H1 (cell line): Measurements from ENCODE around the gene PKD1L1. TPM values are rescaled to one million over a fixed set of nuclear protein-coding genes. Genes with fewer than 3 reads are reported as not detected.

Experiments used
- CTCF ChIA-PET: fragments of 300-600 bp; sonication (Branson Sonifier 250); formaldehyde crosslinking; loops from one replicate; lab custom pipeline; 2021; ENCODE audit not compliant: partially characterized antibody; lab: Charles Lee
- POLR2A ChIA-PET: fragments of 300-600 bp; sonication (Branson Sonifier 250); formaldehyde crosslinking; loops from one replicate; lab custom pipeline; 2021; ENCODE audit warnings: inconsistent platforms; ENCODE audit not compliant: partially characterized antibody; lab: Charles Lee
- DNase-seq, 2 experiments: peaks; one replicate each; pipeline versions ENCODE4 v3.0.0 to v3.0.0-alpha.2; 2010 to 2022; ENCODE audit warnings: low spot score in 2 of 2, low read depth in 1 of 2, mixed read lengths in 1 of 2
- FAIRE-seq: peaks from 2 replicates; lab custom pipeline; 2011; peaks lifted over from hg19 to GRCh38; lab: Jason Lieb, UNC
- H2AFZ ChIP-seq: 2 replicates; pipeline ENCODE4 v1.8.1; 2012; ENCODE audit warnings: low read length, inconsistent platforms
- H2AK5ac ChIP-seq: 2 replicates; pipeline ENCODE4 v1.6.1; 2013; ENCODE audit warnings: low read depth, low read length
- H2BK120ac ChIP-seq: replicated peaks from 2 replicates; pipeline ENCODE3; 2013; ENCODE audit warnings: low read depth, low read length, inconsistent platforms
- H2BK12ac ChIP-seq: 2 replicates; pipeline ENCODE4 v1.6.1; 2013; ENCODE audit warnings: low read depth, low read length
- H2BK15ac ChIP-seq: 2 replicates; pipeline ENCODE4 v1.6.1; 2013; ENCODE audit warnings: low read length
- H2BK20ac ChIP-seq: 2 replicates; pipeline ENCODE4 v1.6.1; 2013; ENCODE audit warnings: low read length
- H2BK5ac ChIP-seq: 2 replicates; pipeline ENCODE4 v1.6.1; 2013; ENCODE audit warnings: low read depth, low read length
- H3K14ac ChIP-seq: 2 replicates; pipeline ENCODE4 v1.6.1; 2013; ENCODE audit warnings: inconsistent platforms; ENCODE audit not compliant: insufficient read length
- H3K18ac ChIP-seq: 2 replicates; pipeline ENCODE4 v1.6.1; 2013; ENCODE audit warnings: low read length; ENCODE audit errors: extremely low read depth
- H3K23ac ChIP-seq: 2 replicates; pipeline ENCODE4 v1.6.1; 2013; ENCODE audit warnings: inconsistent platforms; ENCODE audit not compliant: insufficient read length
- H3K23me2 ChIP-seq: 2 replicates; pipeline ENCODE4 v1.6.1; 2013; ENCODE audit warnings: low read depth, low read length
- H3K27ac ChIP-seq: 2 replicates; pipeline ENCODE4 v1.6.1; 2011; ENCODE audit warnings: low read depth, low read length, inconsistent platforms
- H3K27me3 ChIP-seq, 4 experiments: replicated peaks in 1 of 4; 1 replicate in 1 of 4; 2 replicates in 3 of 4; pipeline versions ENCODE4 v1.6.1 to v1.8.1; 2011 to 2013; ENCODE audit warnings: low read length in 3 of 4, mild to moderate bottlenecking in 3 of 4, inconsistent platforms in 2 of 4, mixed read lengths in 2 of 4, moderate library complexity in 1 of 4; ENCODE audit not compliant: control insufficient read depth in 3 of 4, insufficient read depth in 3 of 4; ENCODE audit errors: extremely low read depth in 1 of 4
- H3K36me3 ChIP-seq, 4 experiments: 2 replicates each; pipeline versions ENCODE4 v1.6.1 to v1.8.1; 2011 to 2013; ENCODE audit warnings: mild to moderate bottlenecking in 4 of 4, low read length in 3 of 4, moderate library complexity in 2 of 4, control low read depth in 1 of 4, inconsistent platforms in 1 of 4; ENCODE audit not compliant: insufficient read depth in 4 of 4, control insufficient read depth in 2 of 4
- H3K4ac ChIP-seq: replicated peaks from 2 replicates; pipeline ENCODE3; 2013; ENCODE audit warnings: low read length, low read depth, mixed read lengths, inconsistent platforms; ENCODE audit not compliant: insufficient read length
- H3K4me1 ChIP-seq, 4 experiments: replicated peaks in 1 of 4; 1 replicate in 1 of 4; 2 replicates in 3 of 4; pipeline versions ENCODE4 v1.6.1 to v1.8.1; 2011 to 2013; ENCODE audit warnings: low read length in 3 of 4, inconsistent platforms in 2 of 4, mixed read lengths in 1 of 4; ENCODE audit not compliant: insufficient read depth in 4 of 4, control insufficient read depth in 3 of 4
- H3K4me2 ChIP-seq, 2 experiments: 2 replicates each; pipeline versions ENCODE4 v1.6.1 to v1.8.1; 2011 to 2013; ENCODE audit warnings: low read depth in 2 of 2, low read length in 2 of 2, control low read depth in 1 of 2, inconsistent platforms in 1 of 2, mild to moderate bottlenecking in 1 of 2; ENCODE audit not compliant: insufficient read depth in 1 of 2
- H3K4me3 ChIP-seq, 4 experiments: fragments of 200-600, 300-600 bp in 1 of 4; sonication (generic), shearing (Covaris generic), sonication (Bioruptor Twin) in 1 of 4; 2 replicates each; pipeline versions ENCODE4 v1.5.1 to v1.8.1; 2011 to 2016; ENCODE audit warnings: low read length in 4 of 4, low read depth in 3 of 4, control low read depth in 2 of 4, inconsistent platforms in 2 of 4, mild to moderate bottlenecking in 2 of 4, mixed read lengths in 1 of 4, moderate library complexity in 1 of 4; ENCODE audit not compliant: insufficient read depth in 2 of 4; ENCODE audit errors: extremely low read depth in 1 of 4
- H3K56ac ChIP-seq: replicated peaks from 2 replicates; pipeline ENCODE3; 2013; ENCODE audit warnings: low read depth, mild to moderate bottlenecking, mixed read lengths, low read length, inconsistent platforms; ENCODE audit not compliant: insufficient read length
- H3K79me1 ChIP-seq: 2 replicates; pipeline ENCODE4 v1.6.1; 2013; ENCODE audit warnings: low read depth, low read length, control low read depth
- H3K79me2 ChIP-seq, 2 experiments: 2 replicates each; pipeline versions ENCODE4 v1.6.1 to v1.8.1; 2012 to 2013; ENCODE audit warnings: low read length in 2 of 2, mild to moderate bottlenecking in 2 of 2, inconsistent platforms in 1 of 2; ENCODE audit not compliant: insufficient read depth in 2 of 2, control insufficient read depth in 1 of 2
- H3K9ac ChIP-seq, 4 experiments: replicated peaks in 1 of 4; 1 replicate in 1 of 4; 2 replicates in 3 of 4; pipeline versions ENCODE4 v1.6.1 to v1.8.1; 2011 to 2013; ENCODE audit warnings: low read depth in 3 of 4, low read length in 3 of 4, control low read depth in 2 of 4, mild to moderate bottlenecking in 2 of 4, moderate library complexity in 2 of 4, inconsistent platforms in 1 of 4; ENCODE audit errors: extremely low read depth in 1 of 4
- H3K9me3 ChIP-seq, 2 experiments: 2 replicates each; pipeline versions ENCODE4 v1.6.1 to v1.8.1; 2012 to 2013; ENCODE audit warnings: mild to moderate bottlenecking in 2 of 2, moderate library complexity in 2 of 2, control low read depth in 1 of 2, inconsistent platforms in 1 of 2, low read depth in 1 of 2, low read length in 1 of 2, mixed read lengths in 1 of 2; ENCODE audit not compliant: insufficient read depth in 2 of 2
- H4K20me1 ChIP-seq, 2 experiments: replicated peaks in 1 of 2; 2 replicates each; pipeline versions ENCODE3 to v1.8.1; 2011 to 2013; ENCODE audit warnings: inconsistent platforms in 2 of 2, low read length in 2 of 2, mild to moderate bottlenecking in 1 of 2; ENCODE audit not compliant: insufficient read depth in 2 of 2, control insufficient read depth in 1 of 2
- H4K5ac ChIP-seq: 2 replicates; pipeline ENCODE4 v1.6.1; 2013; ENCODE audit warnings: low read length, low read depth, mixed read lengths, inconsistent platforms; ENCODE audit not compliant: insufficient read length
- H4K8ac ChIP-seq: 2 replicates; pipeline ENCODE4 v1.8.0; 2013; ENCODE audit warnings: mild to moderate bottlenecking, moderate library complexity, low read length, inconsistent platforms; ENCODE audit not compliant: insufficient read depth; ENCODE audit errors: extremely low read depth
- H4K91ac ChIP-seq: replicated peaks from 2 replicates; pipeline ENCODE3; 2013; ENCODE audit warnings: low read length, mixed read lengths, inconsistent platforms; ENCODE audit not compliant: insufficient read length
- BACH1 ChIP-seq: IDR thresholded peaks from 2 replicates; pipeline ENCODE4 v1.6.1; 2012; ENCODE audit warnings: low read length, improper control_type of control experiment
- CEBPB ChIP-seq: IDR thresholded peaks from 2 replicates; pipeline ENCODE4 v1.6.1; 2012; ENCODE audit warnings: low read depth, low read length
- EP300 ChIP-seq, 2 experiments: IDR thresholded peaks; 1 replicate in 1 of 2; 2 replicates in 1 of 2; pipeline ENCODE4 v1.6.1; 2011 to 2012; ENCODE audit warnings: low read depth in 2 of 2, low read length in 2 of 2, mild to moderate bottlenecking in 2 of 2, borderline replicate concordance in 1 of 2, inconsistent platforms in 1 of 2, moderate library complexity in 1 of 2
- HDAC2 ChIP-seq, 2 experiments: fragments of 300-600 bp in 1 of 2; sonication (generic) in 1 of 2; IDR thresholded peaks; 2 replicates each; pipeline ENCODE4 v1.6.1; 2011 to 2012; ENCODE audit warnings: low read depth in 2 of 2, low read length in 2 of 2, mild to moderate bottlenecking in 2 of 2, moderate library complexity in 2 of 2, borderline replicate concordance in 1 of 2, inconsistent platforms in 1 of 2
- MAX ChIP-seq: IDR thresholded peaks from 2 replicates; pipeline ENCODE4 v1.6.1; 2012; ENCODE audit warnings: inconsistent platforms
- PHF8 ChIP-seq: fragments of 200-600 bp; sonication (generic); conservative IDR thresholded peaks from 2 replicates; pipeline ENCODE4 v1.7.1; 2012; ENCODE audit warnings: low read depth, mild to moderate bottlenecking, inconsistent platforms, low read length, moderate library complexity
- TCF12 ChIP-seq: IDR thresholded peaks from 2 replicates; pipeline ENCODE4 v1.6.1; 2011; ENCODE audit warnings: low read depth, mild to moderate bottlenecking, low read length
- WGBS, 2 experiments: shearing (Covaris generic) in 1 of 2; methylation state at CpG; one replicate each; pipeline versions ENCODE4 v1.1.6 to v1.1.7; 2013 to 2015; ENCODE audit warnings: low lambda C conversion rate in 2 of 2, mixed read lengths in 2 of 2, inconsistent platforms in 1 of 2, low coverage in 1 of 2, missing lambda C conversion rate in 1 of 2; ENCODE audit not compliant: insufficient replicate concordance in 2 of 2, insufficient coverage in 1 of 2, insufficient read length in 1 of 2; ENCODE audit errors: extremely low coverage in 1 of 2, missing lambda C conversion rate in 1 of 2; 5-methylcytosine and 5-hydroxymethylcytosine counted together
- polyA plus RNA-seq, 7 experiments: library from polyadenylated mRNA; depleted of rRNA in 3 of 7; stranded (reverse) in 5 of 7; unstranded in 2 of 7; fragments of >200 nt in 5 of 7; fragments of 200-250 nt in 2 of 7; gene quantifications; 1 replicate in 5 of 7; 2 replicates in 1 of 7; 4 replicates in 1 of 7; pipeline versions ENCODE4 v1.2.1 to v1.2.3, GENCODE V29; 2011 to 2013; ENCODE audit warnings: missing spikeins in 2 of 7, mixed read lengths in 2 of 7
- total RNA-seq: library from RNA; stranded (reverse); fragmentation: NEBNext Ultra II Directional; extraction: Animal tissue kit (Norgen Biotek cat#: 25700); gene quantifications from 2 replicates; pipeline ENCODE4 v1.2.1, GENCODE V29; 2021

PKD1L1 gene
- total and polyA plus RNA-seq, 2 of the 8 experiments (the other 6 are each of a cell fraction or from before 2014, with no cell fraction given) = 0.22 to 0.35 TPM

- Histone ChIP-seq H2BK15ac (no peak overlapping the region), H3K4me1 (no peaks in the 10 kb centered on the region), H3K36me3 (no peaks in the 10 kb centered on the region), H4K20me1 (peaks cover 0 to 2% of the 10 kb centered on the region in 2 experiments), H3K4me2 (no peak overlapping the region), H2BK5ac (no peak overlapping the region), H3K27me3 (no peaks in the 10 kb centered on the region), H2BK20ac (no peak overlapping the region), H3K4me3 (no peak overlapping the region), H2AK5ac (no peak overlapping the region), H3K4ac (no peak overlapping the region), H4K8ac (no peak overlapping the region), H3K23ac (no peak overlapping the region), H3K79me2 (no peaks in the 10 kb centered on the region), H4K91ac (no peak overlapping the region), H3K56ac (no peak overlapping the region), H3K9me3 (no peaks in the 10 kb centered on the region), H2BK12ac (no peak overlapping the region), H2BK120ac (no peak overlapping the region), H3K18ac (no peak overlapping the region), H3K79me1 (no peaks in the 10 kb centered on the region), H3K9ac (no peak overlapping the region), H3K14ac (no peak overlapping the region), H3K23me2 (no peaks in the 10 kb centered on the region), H3K27ac (no peak overlapping the region), H4K5ac (no peak overlapping the region), H2AFZ (no peak overlapping the region)
- CTCF ChIA-PET = interaction anchor here (1.3 to 1.4 kb wide), 2 partner anchors 9 to 48 kb away, joined by 3 to 4 read pairs; no protein-coding TSS in a partner anchor
- 91% methylated on average over 2 of the region's 2 CpGs; no CpG with 5 or more reads in 1 of the 2 experiments for WGBS, 2 experiments
- DNase-seq (no peak), FAIRE-seq (no peak)
- POLR2A ChIA-PET = no interaction called here
- no peak for TF ChIP-seq BACH1
- TF ChIP-seq CEBPB = no peak
- no peak for TF ChIP-seq EP300 (IDR thresholded peaks at IDR 0.05; ENCODE audit: borderline replicate concordance in 1 of 2, low read depth in 2 of 2, low read length in 2 of 2)
- TF ChIP-seq MAX = no peak
- TF ChIP-seq TCF12 = no peak
- TF ChIP-seq PHF8 = no peak
- TF ChIP-seq HDAC2 (IDR thresholded peaks at IDR 0.05; ENCODE audit: borderline replicate concordance in 1 of 2, low read depth in 2 of 2, low read length in 2 of 2) = no peak
Measured at GRCh38 chr7:47843291-47843690, 105.0 kb downstream of the PKD1L1 start.
